Brain microvascular endothelial cell (primary cell): ENCODE data around the gene TPRX1.
"Not testable (repeated sequence)": the region's sequence is repeated elsewhere in the genome, so short reads cannot be mapped to it uniquely, and the experiment has no call there.

Experiments
- DNase-seq: peaks from one replicate; pipeline ENCODE4 v3.0.0-alpha.2; 2020
- H3K27ac ChIP-seq: fragments of 250-450 bp; sonication (Bioruptor Pico); 2 replicates; pipeline ENCODE4 v1.5.1; 2020; ENCODE audit warnings: mild to moderate bottlenecking, moderate library complexity
- H3K27me3 ChIP-seq: fragments of 250-450 bp; sonication (Bioruptor Pico); replicated peaks from 2 replicates; pipeline ENCODE4 v1.5.1; 2020; ENCODE audit warnings: mild to moderate bottlenecking
- H3K36me3 ChIP-seq: fragments of 250-450 bp; sonication (Bioruptor Pico); replicated peaks from 2 replicates; pipeline ENCODE4 v1.5.1; 2020; ENCODE audit warnings: mild to moderate bottlenecking
- H3K4me3 ChIP-seq: 2 replicates; pipeline ENCODE4 v1.5.1; 2011; ENCODE audit warnings: low read depth, mild to moderate bottlenecking, control low read depth, low read length, moderate library complexity
- in situ Hi-C: cut with HindIII; loops from 2 replicates; pipeline ENCODE4 v1.10.0; 2017; ENCODE audit warnings: low sequenced_read_pairs, low pct_ligation_motif_present
- TF ChIP-seq, protein P1 (sequence below): IDR thresholded peaks from 2 replicates; pipeline ENCODE4 v1.5.1; 2011; ENCODE audit warnings: low read depth, mild to moderate bottlenecking, moderate library complexity, low read length, control low read depth, inconsistent platforms; ENCODE audit errors: missing control alignments

The TPRX1 gene

DNA sequence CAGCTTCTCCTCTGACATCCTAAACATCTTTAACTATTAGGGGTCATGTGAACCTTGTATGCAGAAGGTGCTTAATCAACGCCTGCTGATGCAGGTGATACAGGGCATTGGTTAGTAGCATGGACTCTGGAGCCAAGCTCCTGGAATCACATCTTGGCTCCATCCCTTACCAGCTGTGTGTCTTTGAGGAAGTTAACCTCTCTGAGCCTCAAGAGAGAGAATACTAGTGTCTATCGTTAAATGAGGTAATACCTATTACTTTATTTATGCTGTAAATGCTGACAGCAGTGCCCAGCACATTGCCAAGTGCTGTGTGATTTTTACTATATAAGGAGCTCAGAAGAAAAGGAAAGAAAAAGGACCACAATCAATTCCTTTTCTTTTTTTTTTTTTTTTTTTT lies 37.0 kb downstream of the TPRX1 start:
- Histone ChIP-seq H3K27ac (no peak overlapping the region), H3K36me3 (no peaks in the 10 kb centered on the region), H3K27me3 (no peaks in the 10 kb centered on the region), H3K4me3 (no peak overlapping the region)
- in situ Hi-C loops: no loop called here
- TF ChIP-seq, protein P1, sequence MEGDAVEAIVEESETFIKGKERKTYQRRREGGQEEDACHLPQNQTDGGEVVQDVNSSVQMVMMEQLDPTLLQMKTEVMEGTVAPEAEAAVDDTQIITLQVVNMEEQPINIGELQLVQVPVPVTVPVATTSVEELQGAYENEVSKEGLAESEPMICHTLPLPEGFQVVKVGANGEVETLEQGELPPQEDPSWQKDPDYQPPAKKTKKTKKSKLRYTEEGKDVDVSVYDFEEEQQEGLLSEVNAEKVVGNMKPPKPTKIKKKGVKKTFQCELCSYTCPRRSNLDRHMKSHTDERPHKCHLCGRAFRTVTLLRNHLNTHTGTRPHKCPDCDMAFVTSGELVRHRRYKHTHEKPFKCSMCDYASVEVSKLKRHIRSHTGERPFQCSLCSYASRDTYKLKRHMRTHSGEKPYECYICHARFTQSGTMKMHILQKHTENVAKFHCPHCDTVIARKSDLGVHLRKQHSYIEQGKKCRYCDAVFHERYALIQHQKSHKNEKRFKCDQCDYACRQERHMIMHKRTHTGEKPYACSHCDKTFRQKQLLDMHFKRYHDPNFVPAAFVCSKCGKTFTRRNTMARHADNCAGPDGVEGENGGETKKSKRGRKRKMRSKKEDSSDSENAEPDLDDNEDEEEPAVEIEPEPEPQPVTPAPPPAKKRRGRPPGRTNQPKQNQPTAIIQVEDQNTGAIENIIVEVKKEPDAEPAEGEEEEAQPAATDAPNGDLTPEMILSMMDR: no peak
- DNase-seq: no peak

DNA sequence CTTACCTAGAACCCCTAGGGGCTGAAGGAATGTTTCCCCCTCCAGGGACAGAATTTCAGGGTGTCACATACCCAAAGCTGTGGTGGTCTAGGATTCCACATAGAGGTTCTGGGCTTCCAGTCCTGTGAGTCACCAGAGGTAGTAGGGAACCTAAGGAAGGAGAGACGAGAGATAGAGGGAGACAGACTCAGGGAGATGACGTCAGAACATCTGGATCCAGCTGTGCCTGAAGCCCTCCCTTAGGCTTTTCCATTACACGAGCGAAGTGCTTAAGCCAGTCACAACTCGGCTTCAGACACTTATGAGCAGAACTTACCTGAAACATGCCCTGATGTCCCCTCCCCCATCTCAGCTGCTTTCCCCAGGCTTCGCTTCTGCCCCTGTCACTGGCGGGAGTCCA lies 37.7 kb downstream of the TPRX1 start:
- Histone ChIP-seq H3K27me3 (no peaks in the 10 kb centered on the region), H3K36me3 (no peaks in the 10 kb centered on the region)
- in situ Hi-C loops: no loop called here

DNA sequence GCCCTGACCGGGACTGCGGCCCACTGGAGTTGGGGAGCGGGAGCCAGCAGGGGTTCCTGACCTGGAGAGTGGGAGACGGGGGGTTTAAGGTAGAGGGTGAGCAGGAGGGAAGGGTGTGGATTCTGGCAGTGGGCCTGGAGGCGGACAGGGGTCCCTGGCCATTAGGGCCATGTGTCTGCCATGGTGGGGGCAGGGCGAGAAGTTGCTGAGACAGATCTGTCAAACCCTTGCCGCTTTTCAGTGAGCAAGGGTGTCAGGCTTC lies 38.1 kb downstream of the TPRX1 start:
- TF ChIP-seq, protein P1: no peak

More for the DNA sequence above, 37.7 kb downstream of the TPRX1 start:
- Histone ChIP-seq H3K27ac (no peak overlapping the region), H3K4me3 (no peak overlapping the region)
- DNase-seq: no peak
- TF ChIP-seq, protein P1: no peak

DNA sequence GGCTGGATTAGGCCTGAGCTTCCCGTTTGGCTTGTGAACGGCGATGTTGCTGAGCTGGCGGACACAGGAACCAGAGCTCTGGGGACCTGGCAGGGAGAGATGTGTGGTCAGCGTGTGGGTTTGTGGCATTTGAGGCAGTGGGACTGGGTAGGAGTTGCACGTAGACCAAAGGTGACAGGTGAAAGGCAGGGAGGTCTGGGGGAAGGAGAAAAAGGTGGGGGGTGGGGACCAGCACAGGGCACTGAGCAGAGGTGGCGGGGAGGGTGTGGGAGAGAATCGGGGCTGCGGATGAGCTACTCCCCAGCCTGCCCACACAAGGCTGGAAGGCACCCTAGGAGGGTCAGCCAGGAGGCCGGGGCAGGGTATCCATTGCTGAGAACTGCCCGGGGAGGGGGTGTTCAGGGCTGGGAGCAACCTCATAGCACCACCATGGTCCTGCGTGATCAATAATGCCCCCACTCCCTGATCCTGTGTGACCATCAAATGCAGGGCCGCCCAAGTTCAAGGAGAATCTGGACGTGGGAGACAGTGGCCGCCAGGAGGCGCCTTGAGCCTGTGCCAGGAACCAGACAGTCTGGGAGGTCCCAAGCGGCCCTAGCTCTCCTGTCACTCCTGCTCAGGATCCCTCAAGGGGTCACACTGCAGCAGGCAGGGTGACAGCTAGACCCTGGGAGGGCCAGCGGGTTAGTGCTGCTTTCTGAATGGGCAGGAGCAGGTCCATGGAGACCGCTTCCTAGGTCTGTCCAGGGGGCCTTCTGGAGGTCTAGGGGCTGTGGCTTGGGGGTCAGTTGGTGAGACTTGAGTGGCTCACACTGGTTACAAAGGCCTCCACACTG lies 38.6 kb downstream of the TPRX1 start:
- Histone ChIP-seq H3K27ac (no peak overlapping the region), H3K4me3 (no peak overlapping the region), H3K27me3 (no peaks in the 10 kb centered on the region), H3K36me3 (no peaks in the 10 kb centered on the region)
- DNase-seq: no peak
- TF ChIP-seq, protein P1: peak; percentile 93
- in situ Hi-C loops: no loop called here

More for the DNA sequence above, 38.1 kb downstream of the TPRX1 start:
- Histone ChIP-seq H3K27ac (no peak overlapping the region), H3K4me3 (no peak overlapping the region), H3K36me3 (no peaks in the 10 kb centered on the region), H3K27me3 (no peaks in the 10 kb centered on the region)
- DNase-seq: no peak
- in situ Hi-C loops: no loop called here

DNA sequence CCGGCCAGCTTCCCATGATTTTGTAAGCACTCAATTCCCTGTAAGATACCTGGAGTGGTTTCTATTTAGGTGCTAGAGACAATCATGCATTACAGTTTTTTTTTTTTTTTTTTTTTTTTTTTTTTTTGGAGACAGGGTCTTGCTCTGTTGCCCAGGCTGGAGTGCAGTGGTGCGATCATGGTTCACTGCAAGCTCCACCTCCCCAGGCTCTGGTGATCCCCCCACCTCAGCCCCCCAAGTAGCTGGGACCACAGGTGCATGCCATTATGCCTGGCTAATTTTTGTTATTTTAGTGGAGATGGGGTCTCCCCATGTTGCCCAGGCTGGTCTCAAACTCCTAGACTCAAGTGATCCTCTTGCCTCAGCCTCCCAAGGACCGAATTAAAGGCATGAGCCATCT lies 39.6 kb downstream of the TPRX1 start:
- DNase-seq, in situ Hi-C loops, H3K36me3 ChIP-seq, H3K27ac ChIP-seq, H3K27me3 ChIP-seq, H3K4me3 ChIP-seq: not testable (repeated sequence)

DNA sequence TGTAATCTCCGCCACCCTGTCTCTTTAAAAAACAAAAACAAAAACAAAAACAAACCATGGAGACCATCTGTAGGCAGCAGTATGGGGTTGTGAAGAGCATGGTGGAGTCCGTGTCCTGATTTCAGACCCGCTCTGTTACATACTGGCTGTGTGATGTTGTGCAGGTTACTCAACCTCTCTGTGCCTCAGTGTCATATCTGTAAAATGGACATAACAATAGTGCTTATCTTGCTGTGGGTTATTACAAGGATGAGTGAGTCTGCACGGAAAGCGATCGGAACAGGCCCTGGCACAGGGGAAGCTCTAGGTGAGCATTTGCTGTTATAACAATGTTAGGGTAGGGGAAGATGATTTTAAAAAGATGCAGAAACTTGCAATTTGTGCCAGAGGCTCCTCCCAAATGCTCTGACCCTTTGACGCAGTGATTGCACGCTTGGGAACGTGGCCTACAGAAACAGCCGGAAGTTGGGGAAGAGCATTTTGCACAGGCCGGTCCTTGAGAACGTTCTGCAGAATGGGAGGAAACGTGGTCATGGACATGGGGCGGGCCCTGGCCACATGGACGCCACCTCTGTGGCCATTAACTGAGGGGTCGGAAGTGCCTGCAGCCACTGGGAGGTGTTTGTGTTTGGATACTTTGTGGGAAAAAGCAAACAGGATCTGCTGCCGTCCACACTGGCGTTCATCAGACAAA lies 41.6 kb downstream of the TPRX1 start:
- in situ Hi-C loops: no loop called here
- TF ChIP-seq, protein P1: no peak
- no peak overlapping the region for H3K27ac ChIP-seq

More for the DNA sequence above, 41.6 kb downstream of the TPRX1 start:
- no peak for DNase-seq
- no peak overlapping the region for H3K4me3 ChIP-seq
- H3K36me3 ChIP-seq: peaks cover 9% of the 10 kb centered on the region
- H3K27me3 ChIP-seq: no peaks in the 10 kb centered on the region
